Measurements from ENCODE around the gene MORN1.
A peak's percentile ranks its signal among the peaks of the same experiment; 100 is the strongest.

MORN1 gene

DNA sequence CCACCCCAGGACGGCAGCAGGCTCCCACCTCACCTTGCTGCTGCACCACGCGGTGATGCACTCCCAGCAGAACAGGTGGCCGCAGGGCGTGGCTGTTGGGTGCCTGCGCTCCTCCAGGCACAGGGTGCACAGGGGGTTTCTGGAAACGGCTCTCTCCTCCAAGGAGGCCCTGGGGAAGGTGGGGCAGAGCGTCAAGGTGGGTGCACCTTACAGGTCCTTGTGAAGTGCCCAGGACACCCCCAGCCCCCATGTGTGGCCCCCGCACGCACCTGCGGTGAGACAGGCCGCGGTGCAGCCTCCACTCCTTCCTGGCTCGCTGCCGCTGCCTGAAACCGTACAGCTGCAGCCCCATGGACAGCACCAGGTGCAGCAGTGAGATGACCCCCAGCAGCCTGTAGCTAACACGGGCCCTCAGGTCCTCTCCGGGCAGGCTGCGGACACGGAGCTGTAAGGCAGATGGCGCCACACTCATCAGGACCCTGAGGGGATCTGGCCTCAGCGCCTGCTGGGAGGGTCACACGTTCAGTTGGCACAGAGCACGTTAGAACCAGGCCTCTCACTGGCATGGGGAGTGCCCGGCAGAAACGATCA lies 15.2 kb upstream of the MORN1 start:
- no peaks in the 10 kb centered on the region for H3K27me3 Mint-ChIP-seq
- H3K4me1 Mint-ChIP-seq (ENCODE audit: low read depth in 2 of 2): peaks cover 2 to 9% of the 10 kb centered on the region in 2 donors
- no peaks in the 10 kb centered on the region for H3K9me3 Mint-ChIP-seq
- ATAC-seq (replicated peaks): no peak
- no peak for DNase-seq
- H3K27ac Mint-ChIP-seq: peak overlapping the region in 1 of 2 donors; percentile 69
- H3K36me3 Mint-ChIP-seq (ENCODE audit: insufficient read depth): peaks cover 33% of the 10 kb centered on the region
- no peak overlapping the region for H3K4me3 Mint-ChIP-seq

DNA sequence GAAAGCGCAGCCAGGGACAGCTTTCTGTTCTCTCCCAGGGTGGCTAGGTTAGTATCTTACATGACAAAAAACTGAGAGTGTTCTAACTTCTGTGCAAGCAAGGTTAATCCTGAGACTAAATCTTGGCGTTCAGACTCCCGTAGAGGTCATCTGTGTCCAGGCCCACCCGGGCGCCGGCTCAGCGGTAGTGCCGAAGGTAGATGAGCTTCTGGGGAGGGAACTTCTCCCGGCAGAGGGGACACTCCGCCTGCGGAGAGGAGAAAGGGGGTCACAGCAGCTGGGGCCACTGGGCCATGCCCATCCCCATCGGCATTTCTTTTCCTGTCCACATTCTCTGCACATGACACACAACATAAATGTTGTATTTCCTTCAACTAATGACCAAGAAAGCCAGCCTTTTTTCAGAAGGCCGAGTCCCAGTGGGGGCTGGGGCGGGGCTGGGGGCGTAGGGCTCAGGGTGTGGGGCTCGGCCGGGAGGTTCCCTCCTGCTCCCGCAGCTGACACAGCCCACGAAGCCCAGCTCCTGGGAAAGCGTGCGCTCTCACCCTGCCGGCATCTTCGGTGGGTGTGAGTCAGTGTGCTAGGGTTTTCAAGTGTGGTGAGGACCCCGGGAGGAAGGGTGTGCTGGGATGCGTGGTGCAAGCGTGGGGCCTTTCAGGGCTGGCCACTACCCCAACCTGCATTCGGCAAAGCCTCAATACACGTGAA lies 14.4 kb upstream of the MORN1 start:
- peaks cover 5 to 12% of the 10 kb centered on the region in 2 donors for H3K4me1 Mint-ChIP-seq (ENCODE audit: low read depth in 2 of 2)

DNA sequence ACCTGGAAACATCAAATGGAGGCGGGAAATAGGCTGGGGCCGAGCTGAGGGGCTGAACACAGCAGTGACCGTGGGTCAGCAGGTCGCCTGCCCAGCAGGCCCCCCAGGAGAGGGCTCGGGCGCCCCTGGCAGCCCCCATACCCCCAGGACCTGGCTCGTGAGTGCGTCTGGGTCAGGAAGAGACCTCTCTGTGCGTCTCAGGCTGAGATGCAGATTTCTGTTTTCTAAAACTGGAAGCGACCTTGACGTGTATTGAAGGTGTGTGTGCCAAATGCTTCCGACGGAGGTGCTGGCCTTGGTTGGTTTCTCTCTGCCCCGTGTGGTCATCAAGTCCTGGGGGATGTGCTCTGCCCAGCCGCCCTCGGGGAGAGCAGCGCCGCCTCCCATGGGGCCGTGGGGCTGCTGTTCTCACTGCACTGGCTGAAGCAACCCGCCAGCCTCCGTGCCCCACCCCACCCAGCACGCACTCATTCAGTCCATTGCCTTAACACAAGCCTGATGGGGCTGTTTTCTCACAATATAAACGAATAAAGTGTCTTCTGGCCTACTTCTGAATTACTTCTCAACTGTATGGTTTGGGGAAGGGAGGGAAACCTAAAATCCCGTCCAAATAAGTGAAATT lies 13.6 kb upstream of the MORN1 start:
- DNase-seq (no peak), ATAC-seq (replicated peaks) (no peak)
- peaks cover 9% of the 10 kb centered on the region in 2 donors for H3K4me1 Mint-ChIP-seq (ENCODE audit: low read depth in 2 of 2)
- no peaks in the 10 kb centered on the region for H3K9me3 Mint-ChIP-seq
- peaks cover 42% of the 10 kb centered on the region for H3K36me3 Mint-ChIP-seq (ENCODE audit: insufficient read depth)
- H3K4me3 Mint-ChIP-seq: no peak overlapping the region
- no peaks in the 10 kb centered on the region for H3K27me3 Mint-ChIP-seq
- no peak overlapping the region for H3K27ac Mint-ChIP-seq

More for the DNA sequence above, 14.4 kb upstream of the MORN1 start:
- Mint-ChIP-seq H3K27ac (no peak overlapping the region), H3K9me3 (no peaks in the 10 kb centered on the region), H3K27me3 (no peaks in the 10 kb centered on the region), H3K36me3 (ENCODE audit: insufficient read depth) (peaks cover 37% of the 10 kb centered on the region), H3K4me3 (no peak overlapping the region)
- no peak for DNase-seq
- no peak for ATAC-seq (replicated peaks)

DNA sequence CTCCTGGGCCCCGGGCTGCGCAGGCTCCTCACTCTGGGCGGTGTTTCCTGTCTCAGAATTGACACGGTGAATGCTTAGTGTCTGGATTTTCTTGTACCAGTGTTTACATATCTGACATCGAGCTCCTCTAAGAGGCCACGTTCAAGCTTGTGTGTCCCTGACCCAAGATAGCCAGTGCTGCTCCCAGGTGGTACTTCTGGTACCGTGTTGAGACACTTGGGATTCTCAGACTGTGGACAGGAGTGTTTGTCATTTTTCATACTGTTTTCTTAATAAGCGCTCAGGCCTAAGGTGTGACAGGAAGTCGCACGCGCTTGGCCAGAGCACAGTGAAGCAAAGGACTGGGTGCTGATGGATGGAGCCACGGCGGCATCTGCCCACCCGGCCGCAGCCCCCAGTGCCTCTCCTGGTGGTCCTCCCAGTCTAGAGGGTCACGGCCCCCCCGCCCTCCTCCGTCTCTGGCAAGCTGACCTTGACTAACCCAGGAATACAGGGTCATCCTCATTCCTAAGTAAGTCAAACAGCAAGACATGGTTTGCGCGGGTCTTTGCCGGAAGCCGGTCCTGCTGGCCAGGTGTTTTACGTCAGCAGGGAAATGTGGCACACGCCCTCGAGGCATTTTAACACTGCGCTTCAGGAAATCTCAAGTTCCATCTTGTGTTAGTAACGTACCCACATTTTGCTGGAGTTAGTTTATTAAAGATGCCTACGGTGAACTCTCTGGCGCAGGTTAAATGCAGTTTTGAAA lies 13.0 kb upstream of the MORN1 start:
- DNase-seq: no peak
- no peaks in the 10 kb centered on the region for H3K27me3 Mint-ChIP-seq
- peaks cover 46% of the 10 kb centered on the region for H3K36me3 Mint-ChIP-seq (ENCODE audit: insufficient read depth)
- no peaks in the 10 kb centered on the region for H3K9me3 Mint-ChIP-seq
- H3K27ac Mint-ChIP-seq: no peak overlapping the region
- no peak overlapping the region for H3K4me3 Mint-ChIP-seq
- ATAC-seq (replicated peaks): no peak
- H3K4me1 Mint-ChIP-seq (ENCODE audit: low read depth in 2 of 2): peaks cover 10 to 11% of the 10 kb centered on the region in 2 donors

DNA sequence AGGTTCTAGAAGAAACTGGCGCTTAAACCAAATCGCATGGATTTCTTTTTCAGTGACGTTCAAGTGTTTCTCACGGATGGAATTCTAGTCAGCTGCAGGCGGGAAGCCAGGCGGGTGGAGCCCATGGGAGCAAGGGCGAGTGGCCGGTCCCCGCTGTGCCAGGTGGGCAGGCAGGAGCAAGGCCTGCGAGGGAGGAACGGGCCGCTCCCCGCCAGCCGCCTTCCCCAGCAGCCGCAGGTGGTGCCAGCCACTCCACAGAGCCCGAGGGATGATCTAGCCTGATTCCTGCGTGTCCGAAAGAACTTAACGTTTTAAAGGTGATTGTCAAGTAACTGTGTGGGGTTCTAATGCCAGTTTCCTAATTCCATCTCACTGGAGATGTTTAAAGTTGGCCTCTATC lies 11.9 kb upstream of the MORN1 start:
- Mint-ChIP-seq H3K4me3 (no peak overlapping the region), H3K27me3 (no peaks in the 10 kb centered on the region), H3K36me3 (ENCODE audit: insufficient read depth) (peaks cover 50% of the 10 kb centered on the region), H3K27ac (no peak overlapping the region), H3K9me3 (no peaks in the 10 kb centered on the region), H3K4me1 (ENCODE audit: low read depth in 2 of 2) (peaks cover 12% of the 10 kb centered on the region in 2 donors)
- DNase-seq (no peak), ATAC-seq (replicated peaks) (no peak)

DNA sequence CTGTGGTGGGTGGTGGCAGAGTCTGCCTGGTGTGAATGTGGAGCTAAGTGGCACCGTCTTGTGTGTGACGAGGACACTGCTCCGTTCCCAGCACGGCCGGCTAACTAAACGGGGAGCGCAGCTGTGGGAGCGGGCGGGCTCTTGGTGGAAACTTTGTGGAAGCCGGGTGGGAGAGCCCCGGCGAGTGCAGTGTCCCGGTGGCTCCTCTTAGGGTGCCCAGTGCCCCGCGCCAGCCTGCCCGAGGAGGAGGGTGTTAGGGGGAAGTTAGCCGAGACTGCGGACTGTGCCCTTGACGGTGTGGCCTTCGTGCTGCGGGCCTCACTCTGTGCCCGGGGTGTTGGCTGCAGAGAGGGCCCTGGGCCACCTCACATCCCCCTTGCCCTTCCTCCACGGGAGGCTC lies 11.1 kb upstream of the MORN1 start:
- DNase-seq (no peak), ATAC-seq (replicated peaks) (no peak)
- Mint-ChIP-seq H3K9me3 (no peaks in the 10 kb centered on the region), H3K27me3 (no peaks in the 10 kb centered on the region), H3K27ac (peak overlapping the region; percentile 60 to 77), H3K36me3 (ENCODE audit: insufficient read depth) (peaks cover 54% of the 10 kb centered on the region), H3K4me3 (no peak overlapping the region), H3K4me1 (ENCODE audit: low read depth in 2 of 2) (peaks cover 9 to 12% of the 10 kb centered on the region in 2 donors)

DNA sequence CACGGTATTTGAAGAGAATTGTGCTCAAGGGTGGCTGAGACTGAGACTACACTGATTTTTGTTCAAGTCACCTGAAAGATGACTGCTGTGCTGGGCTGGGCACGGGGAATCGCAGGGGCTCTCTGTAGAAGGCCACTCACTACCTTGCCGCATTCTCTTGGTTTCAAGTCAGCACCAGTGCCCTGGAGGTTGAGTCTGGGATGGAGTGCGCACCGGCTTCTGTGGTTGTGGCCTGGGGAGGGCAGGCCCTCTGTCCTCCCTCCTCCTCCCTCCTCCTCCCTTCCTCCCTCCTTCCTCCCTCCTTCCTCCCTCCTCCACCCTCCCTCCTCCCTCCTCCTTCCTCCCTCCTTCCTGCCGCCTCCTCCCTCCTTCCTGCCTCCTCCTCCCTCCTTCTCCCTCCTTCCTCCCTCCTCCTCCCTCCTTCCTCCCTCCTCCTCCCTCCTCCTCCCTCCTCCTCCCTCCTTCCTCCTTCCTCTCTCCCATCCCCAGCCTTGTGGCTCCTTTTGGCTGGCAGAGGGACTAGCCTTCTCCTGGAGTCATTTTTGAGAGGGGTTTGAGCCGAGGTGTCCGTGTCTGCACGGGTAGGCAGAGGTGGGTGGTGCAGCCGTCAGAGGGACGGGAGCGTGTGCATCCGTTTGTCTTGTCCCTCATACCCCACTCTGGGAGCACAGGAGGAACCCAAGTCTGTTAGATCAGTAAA lies 9.7 kb upstream of the MORN1 start:
- DNase-seq: no peak
- Mint-ChIP-seq H3K4me3 (no peak overlapping the region), H3K27ac (peak overlapping the region; percentile 35 to 77), H3K9me3 (no peaks in the 10 kb centered on the region), H3K4me1 (ENCODE audit: low read depth in 2 of 2) (peaks cover 10 to 18% of the 10 kb centered on the region in 2 donors), H3K27me3 (no peaks in the 10 kb centered on the region), H3K36me3 (ENCODE audit: insufficient read depth) (peaks cover 66% of the 10 kb centered on the region)
- no peak for ATAC-seq (replicated peaks)

DNA sequence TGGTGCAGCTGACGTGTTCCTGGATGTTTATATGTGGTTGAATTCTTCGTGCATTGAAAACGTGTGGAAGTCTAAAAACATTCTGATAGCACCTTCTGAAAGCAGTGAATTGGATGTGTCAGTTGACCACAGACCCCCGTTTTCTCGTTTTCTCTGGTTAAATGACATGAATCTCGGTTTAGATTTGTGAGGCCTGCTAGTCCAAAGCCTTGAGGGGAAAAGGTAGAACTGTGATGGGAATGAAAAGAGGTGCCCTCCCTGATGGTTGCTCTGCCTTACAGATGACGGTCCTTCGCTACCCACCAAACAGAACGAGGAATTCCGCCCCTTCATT lies 9.2 kb upstream of the MORN1 start:
- Mint-ChIP-seq H3K36me3 (ENCODE audit: insufficient read depth) (peaks cover 67% of the 10 kb centered on the region), H3K27ac (peak overlapping the region; percentile 35 to 38)
- no peak for ATAC-seq (replicated peaks)

DNA sequence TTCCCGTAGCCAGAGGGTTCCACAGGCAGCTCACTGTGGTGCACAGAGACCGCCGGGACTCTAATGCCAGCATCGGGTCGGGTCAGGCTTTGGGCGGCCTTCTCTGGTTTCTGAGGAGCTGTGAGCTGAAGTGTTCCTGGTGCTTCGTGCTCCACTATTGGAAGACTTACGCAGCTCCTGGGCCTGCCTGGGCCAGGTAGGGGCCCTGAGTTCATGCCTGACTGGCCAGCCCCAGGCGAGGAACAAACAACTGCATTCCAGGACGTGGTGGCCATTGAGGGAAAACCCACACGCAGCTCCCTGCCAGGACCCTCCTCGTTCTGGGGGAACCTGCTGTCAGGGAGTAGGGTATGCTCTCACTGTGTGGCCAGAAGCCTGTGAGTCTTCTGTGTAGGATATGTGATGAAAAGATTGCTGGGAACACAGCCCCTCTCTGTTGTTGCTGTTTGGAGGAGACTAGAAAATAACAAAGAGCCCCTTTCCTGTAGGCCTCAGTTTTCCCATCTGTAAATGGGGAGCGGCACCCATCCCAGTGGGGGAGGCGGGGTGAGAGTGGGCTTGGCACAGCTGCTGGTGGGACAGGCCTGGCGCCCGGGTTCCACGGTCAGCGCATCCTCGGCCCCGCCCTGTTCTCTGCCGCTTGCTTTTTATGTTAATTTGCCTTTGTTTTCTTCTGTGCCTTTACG lies 8.7 kb upstream of the MORN1 start:
- H3K4me3 Mint-ChIP-seq: no peak overlapping the region
- ATAC-seq (replicated peaks): no peak
- no peaks in the 10 kb centered on the region for H3K9me3 Mint-ChIP-seq
- peaks cover 71% of the 10 kb centered on the region for H3K36me3 Mint-ChIP-seq (ENCODE audit: insufficient read depth)
- H3K27ac Mint-ChIP-seq: peak overlapping the region; percentile 35 to 38
- peaks cover 11 to 18% of the 10 kb centered on the region in 2 donors for H3K4me1 Mint-ChIP-seq (ENCODE audit: low read depth in 2 of 2)
- DNase-seq: no peak
- H3K27me3 Mint-ChIP-seq: no peaks in the 10 kb centered on the region

More for the DNA sequence above, 9.2 kb upstream of the MORN1 start:
- H3K4me3 Mint-ChIP-seq: no peak overlapping the region
- H3K9me3 Mint-ChIP-seq: no peaks in the 10 kb centered on the region
- peaks cover 10 to 18% of the 10 kb centered on the region in 2 donors for H3K4me1 Mint-ChIP-seq (ENCODE audit: low read depth in 2 of 2)
- no peak for DNase-seq
- H3K27me3 Mint-ChIP-seq: no peaks in the 10 kb centered on the region

DNA sequence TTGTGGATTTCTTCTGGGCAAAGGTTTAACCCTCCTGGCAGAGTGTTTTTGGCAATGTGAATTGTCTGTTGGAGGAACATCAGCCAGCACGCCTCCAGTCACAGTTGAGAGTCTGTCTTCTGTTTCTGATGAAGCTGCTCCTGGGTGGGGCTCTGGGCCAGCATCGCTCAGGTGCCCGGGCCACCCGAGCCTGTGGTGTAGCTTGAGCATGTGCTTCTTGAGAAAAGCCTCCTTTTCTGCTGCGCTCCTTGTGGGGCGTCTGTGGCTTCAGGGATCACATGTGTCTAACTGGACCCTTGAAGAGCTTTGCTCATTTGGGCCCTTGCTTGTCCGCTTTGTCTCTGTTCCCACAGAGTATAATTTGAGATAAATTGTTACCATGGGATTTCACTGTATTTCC lies 7.5 kb upstream of the MORN1 start:
- H3K4me3 Mint-ChIP-seq: no peak overlapping the region
- no peak overlapping the region for H3K27ac Mint-ChIP-seq

DNA sequence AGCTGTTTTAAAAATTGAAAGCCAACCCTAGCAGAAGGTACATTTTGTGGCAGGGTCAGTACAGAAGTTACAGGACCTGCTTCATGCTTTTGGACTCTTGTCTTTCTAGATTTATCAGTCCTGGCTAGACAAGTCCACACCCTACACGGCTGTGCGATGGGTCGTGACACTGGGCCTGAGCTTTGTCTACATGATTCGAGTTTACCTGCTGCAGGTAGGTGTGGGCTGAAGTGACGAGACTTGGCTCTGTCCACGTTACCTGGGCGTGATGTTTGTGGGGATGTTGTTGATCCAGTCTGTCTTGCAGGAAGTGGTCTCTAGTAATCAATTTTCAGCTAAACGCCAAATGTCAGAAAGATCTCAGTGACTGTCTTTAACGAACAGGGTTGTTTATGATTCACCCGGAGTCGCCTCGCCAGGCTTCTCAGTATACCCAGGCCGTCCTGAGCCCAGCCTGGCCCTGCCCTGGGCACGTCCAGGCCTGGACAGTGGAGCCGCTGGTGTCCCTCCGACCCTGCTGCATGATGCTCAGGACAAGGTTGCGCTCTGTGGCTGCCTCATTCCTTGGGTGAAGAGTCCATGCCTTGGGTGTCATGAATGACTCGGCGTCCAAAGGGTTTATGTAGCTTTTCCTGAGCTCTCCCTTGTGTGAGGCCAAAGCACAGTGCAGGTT lies 5.8 kb upstream of the MORN1 start:
- Mint-ChIP-seq H3K27me3 (no peaks in the 10 kb centered on the region), H3K36me3 (ENCODE audit: insufficient read depth) (peaks cover 67% of the 10 kb centered on the region), H3K9me3 (no peaks in the 10 kb centered on the region), H3K4me1 (ENCODE audit: low read depth in 2 of 2) (peaks cover 37 to 44% of the 10 kb centered on the region in 2 donors), H3K4me3 (no peak overlapping the region), H3K27ac (peak overlapping the region in 1 of 2 donors; percentile 51)
- ATAC-seq (replicated peaks) (no peak), DNase-seq (no peak)

More for the DNA sequence above, 7.5 kb upstream of the MORN1 start:
- ATAC-seq (replicated peaks): no peak
- Mint-ChIP-seq H3K36me3 (ENCODE audit: insufficient read depth) (peaks cover 74% of the 10 kb centered on the region), H3K27me3 (no peaks in the 10 kb centered on the region), H3K4me1 (ENCODE audit: low read depth in 2 of 2) (peaks cover 22 to 28% of the 10 kb centered on the region in 2 donors), H3K9me3 (no peaks in the 10 kb centered on the region)
- no peak for DNase-seq

DNA sequence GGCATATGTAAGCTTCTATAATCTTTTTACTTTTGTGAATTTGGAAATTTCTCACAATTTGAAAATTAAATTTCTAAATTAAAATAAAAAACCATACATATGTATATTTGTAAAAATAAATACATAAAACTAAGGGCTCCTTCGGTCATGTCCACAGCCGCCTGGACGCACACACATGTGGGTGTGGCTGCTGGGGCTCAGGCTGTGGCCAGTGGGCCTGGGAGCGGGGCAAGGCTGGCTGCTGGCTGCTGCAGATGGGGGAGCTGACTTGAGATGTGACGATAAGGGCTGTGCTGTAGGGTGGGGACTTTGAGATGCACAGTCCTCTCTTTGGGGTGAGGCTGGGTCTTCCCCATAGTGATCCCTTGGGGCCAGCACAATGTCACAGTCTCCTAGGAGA lies 5.1 kb upstream of the MORN1 start:
- Mint-ChIP-seq H3K27me3 (no peaks in the 10 kb centered on the region), H3K4me3 (no peak overlapping the region), H3K4me1 (ENCODE audit: low read depth in 2 of 2) (peaks cover 35 to 41% of the 10 kb centered on the region in 2 donors), H3K9me3 (no peaks in the 10 kb centered on the region), H3K36me3 (ENCODE audit: insufficient read depth) (peaks cover 65% of the 10 kb centered on the region), H3K27ac (peak overlapping the region in 1 of 2 donors; percentile 51)
- DNase-seq (no peak), ATAC-seq (replicated peaks) (no peak)
